Mucosa of descending colon (tissue), 3 donors: ENCODE results near the gene EYA4. TPM values are rescaled to one million over a fixed set of nuclear protein-coding genes. Genes with fewer than 3 reads are reported as not detected.
A peak's percentile ranks its signal among the peaks of the same experiment; 100 is the strongest.

Experiments
- ATAC-seq: fragments of 200-7000 bp; cut with Tn5 transposase; one replicate; pipeline ENCODE4 v1.9.1; 2020; ENCODE audit warnings: mild to moderate bottlenecking, moderate library complexity
- DNase-seq, 3 donors: peaks; one replicate each; pipeline ENCODE4 v3.0.0-alpha.2; 2020
- H3K36me3 ChIP-seq: fragments of 200-600 bp; one replicate; pipeline ENCODE4 v1.8.0; 2021; ENCODE audit warnings: low read depth, mild to moderate bottlenecking
- H3K4me1 ChIP-seq: fragments of 200-600 bp; one replicate; pipeline ENCODE4 v1.8.0; 2021; ENCODE audit warnings: low read depth, mild to moderate bottlenecking
- H3K4me3 ChIP-seq: fragments of 200-600 bp; one replicate; pipeline ENCODE4 v1.8.0; 2021; ENCODE audit warnings: mild to moderate bottlenecking
- H3K9me3 ChIP-seq: fragments of 200-600 bp; one replicate; pipeline ENCODE4 v1.8.0; 2021; ENCODE audit warnings: mild to moderate bottlenecking
- CTCF ChIP-seq: fragments of 200-600 bp; IDR thresholded peaks from one replicate; pipeline ENCODE4 v1.8.0; 2022; ENCODE audit warnings: antibody characterized with exemption, mild to moderate bottlenecking
- intact Hi-C, 2 donors: fragments of 100-400 bp; cut with DNase I in 1 of 2; cut with micrococcal nuclease in 1 of 2; formaldehyde crosslinking; loops; one replicate each; pipeline versions ENCODE4 v1.11.0 to v1.11.1; 2022; cut with DNase I, micrococcal nuclease
- total RNA-seq, 3 donors: library from RNA; stranded (reverse); fragmentation: NEBNext Ultra II Directional in 2 of 3; extraction: Animal tissue kit (Norgen Biotek cat#: 25700) in 2 of 3; gene quantifications; one replicate each; pipeline versions ENCODE4 v1.2.1 to v1.2.4, GENCODE V29; 2021 to 2023
- donor health status: DM: no; HTN: no; CAD: no; lungs with moderate emphysema.
- donor health status: DM: no; HTN: no; CAD: no.
- donor health status: DM: no; HTN: yes; CAD: no.

EYA4 gene
- total RNA-seq, 3 donors from 2014 or later, result 0.41 to 0.66 TPM; not detected in 1

GRCh38 chr6:133236932-133237331 is 4.2 kb upstream of the EYA4 start:
- H3K4me3 ChIP-seq, result no peak overlapping the region
- TF ChIP-seq CTCF, result no peak
- intact Hi-C loops, result no loop called here
- no peaks in the 10 kb centered on the region for H3K9me3 ChIP-seq
- ATAC-seq (no peak), DNase-seq (no peak)
- H3K4me1 ChIP-seq, result peaks cover 4% of the 10 kb centered on the region
- no peaks in the 10 kb centered on the region for H3K36me3 ChIP-seq

GRCh38 chr6:133240511-133241085 is 559 bp upstream of the EYA4 start:
- H3K36me3 ChIP-seq, result no peaks in the 10 kb centered on the region
- TF ChIP-seq CTCF, result no peak
- H3K4me1 ChIP-seq, result peaks cover 6% of the 10 kb centered on the region
- DNase-seq (peak in 1 of 3 donors; percentile 30), ATAC-seq (no peak)
- H3K9me3 ChIP-seq, result no peaks in the 10 kb centered on the region
- intact Hi-C loops, result no loop called here
- no peak overlapping the region for H3K4me3 ChIP-seq

GRCh38 chr6:133241901-133242636 is 912 bp downstream of the EYA4 start:
- ATAC-seq (peak; percentile 16), DNase-seq (peak in 1 of 3 donors; percentile 37)
- Histone ChIP-seq H3K4me1 (peaks cover 6% of the 10 kb centered on the region), H3K4me3 (no peak overlapping the region), H3K9me3 (no peaks in the 10 kb centered on the region), H3K36me3 (no peaks in the 10 kb centered on the region)
- intact Hi-C loops, result no loop called here
- no peak for TF ChIP-seq CTCF

GRCh38 chr6:133242637-133243585 is 1.8 kb downstream of the EYA4 start:
- H3K36me3 ChIP-seq, result no peaks in the 10 kb centered on the region
- no peak for TF ChIP-seq CTCF
- DNase-seq (peak in 1 of 3 donors; percentile 27), ATAC-seq (no peak)
- peaks cover 6% of the 10 kb centered on the region for H3K4me1 ChIP-seq
- no peaks in the 10 kb centered on the region for H3K9me3 ChIP-seq
- intact Hi-C loops, result no loop called here
- no peak overlapping the region for H3K4me3 ChIP-seq

- DNase-seq, result no peak
- intact Hi-C loops, result no loop called here
- H3K9me3 ChIP-seq, result no peaks in the 10 kb centered on the region
- no peak for TF ChIP-seq CTCF
- ATAC-seq, result no peak
- no peaks in the 10 kb centered on the region for H3K36me3 ChIP-seq
- H3K4me1 ChIP-seq, result peaks cover 6% of the 10 kb centered on the region
- H3K4me3 ChIP-seq, result no peak overlapping the region
These were observed 2.7 kb downstream of the EYA4 start for GRCh38 chr6:133243723-133244305.
